Nephron progenitor cell (in vitro differentiated cells): ENCODE results near the gene MAPK1.

Experiments used
- DNase-seq: peaks from one replicate; pipeline ENCODE4 v3.0.0; 2021
- H3K27ac Mint-ChIP-seq: 2 replicates; pipeline ENCODE4 v1.8.0; 2021; ENCODE audit warnings: mild to moderate bottlenecking, moderate library complexity, mixed read lengths
- H3K27me3 Mint-ChIP-seq: 2 replicates; pipeline ENCODE4 v1.8.0; 2021; ENCODE audit warnings: mild to moderate bottlenecking, low read depth, mixed read lengths; ENCODE audit not compliant: poor library complexity
- H3K36me3 Mint-ChIP-seq: 2 replicates; pipeline ENCODE4 v1.8.0; 2021; ENCODE audit warnings: low read depth, mixed read lengths
- H3K4me1 Mint-ChIP-seq: 2 replicates; pipeline ENCODE4 v1.8.0; 2021; ENCODE audit warnings: mixed read lengths
- H3K4me3 Mint-ChIP-seq: 2 replicates; pipeline ENCODE4 v1.8.0; 2021; ENCODE audit warnings: mild to moderate bottlenecking, moderate library complexity, mixed read lengths
- H3K9me3 Mint-ChIP-seq: 2 replicates; pipeline ENCODE4 v1.8.0; 2021; ENCODE audit warnings: mild to moderate bottlenecking, moderate library complexity, mixed read lengths
- TF ChIP-seq, protein P1 (sequence below): fragments of 200-600 bp; sonication (generic); IDR thresholded peaks from 2 replicates; pipeline ENCODE4 v1.5.0; 2021; ENCODE audit warnings: antibody characterized with exemption

Gene MAPK1

DNA sequence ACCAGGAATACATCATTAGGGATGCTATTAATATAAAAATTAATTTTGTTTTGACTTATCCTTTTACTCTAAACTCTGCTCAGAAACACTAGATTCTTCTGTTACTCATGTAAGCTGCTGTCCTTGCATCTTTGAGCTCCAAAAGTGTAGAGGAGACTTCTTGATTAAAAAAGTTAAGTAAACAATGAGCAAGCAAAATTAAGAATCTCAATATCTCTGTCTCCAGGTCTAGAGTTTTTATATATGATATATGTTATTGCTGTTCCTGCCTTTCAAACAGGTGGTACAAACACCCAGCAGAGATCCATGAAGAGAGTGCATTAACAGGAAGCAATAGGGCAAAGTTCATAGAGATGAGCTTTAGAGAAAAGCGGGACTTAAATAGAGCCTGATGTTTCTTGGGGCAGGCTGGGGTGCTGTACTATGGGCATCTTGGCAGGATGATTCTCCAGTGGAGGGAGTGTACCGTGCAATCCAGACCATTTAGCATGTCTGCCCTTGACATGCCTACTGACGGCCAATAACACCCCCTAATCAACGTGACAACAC is 6.9 kb downstream of the MAPK1 start:
- Mint-ChIP-seq H3K4me1 (peaks cover 83% of the 10 kb centered on the region), H3K36me3 (peaks cover 30% of the 10 kb centered on the region), H3K4me3 (no peak overlapping the region), H3K27me3 (no peaks in the 10 kb centered on the region), H3K9me3 (no peaks in the 10 kb centered on the region), H3K27ac (no peak overlapping the region)
- no peak for DNase-seq
- TF ChIP-seq, protein P1, sequence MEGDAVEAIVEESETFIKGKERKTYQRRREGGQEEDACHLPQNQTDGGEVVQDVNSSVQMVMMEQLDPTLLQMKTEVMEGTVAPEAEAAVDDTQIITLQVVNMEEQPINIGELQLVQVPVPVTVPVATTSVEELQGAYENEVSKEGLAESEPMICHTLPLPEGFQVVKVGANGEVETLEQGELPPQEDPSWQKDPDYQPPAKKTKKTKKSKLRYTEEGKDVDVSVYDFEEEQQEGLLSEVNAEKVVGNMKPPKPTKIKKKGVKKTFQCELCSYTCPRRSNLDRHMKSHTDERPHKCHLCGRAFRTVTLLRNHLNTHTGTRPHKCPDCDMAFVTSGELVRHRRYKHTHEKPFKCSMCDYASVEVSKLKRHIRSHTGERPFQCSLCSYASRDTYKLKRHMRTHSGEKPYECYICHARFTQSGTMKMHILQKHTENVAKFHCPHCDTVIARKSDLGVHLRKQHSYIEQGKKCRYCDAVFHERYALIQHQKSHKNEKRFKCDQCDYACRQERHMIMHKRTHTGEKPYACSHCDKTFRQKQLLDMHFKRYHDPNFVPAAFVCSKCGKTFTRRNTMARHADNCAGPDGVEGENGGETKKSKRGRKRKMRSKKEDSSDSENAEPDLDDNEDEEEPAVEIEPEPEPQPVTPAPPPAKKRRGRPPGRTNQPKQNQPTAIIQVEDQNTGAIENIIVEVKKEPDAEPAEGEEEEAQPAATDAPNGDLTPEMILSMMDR, result no peak

DNA sequence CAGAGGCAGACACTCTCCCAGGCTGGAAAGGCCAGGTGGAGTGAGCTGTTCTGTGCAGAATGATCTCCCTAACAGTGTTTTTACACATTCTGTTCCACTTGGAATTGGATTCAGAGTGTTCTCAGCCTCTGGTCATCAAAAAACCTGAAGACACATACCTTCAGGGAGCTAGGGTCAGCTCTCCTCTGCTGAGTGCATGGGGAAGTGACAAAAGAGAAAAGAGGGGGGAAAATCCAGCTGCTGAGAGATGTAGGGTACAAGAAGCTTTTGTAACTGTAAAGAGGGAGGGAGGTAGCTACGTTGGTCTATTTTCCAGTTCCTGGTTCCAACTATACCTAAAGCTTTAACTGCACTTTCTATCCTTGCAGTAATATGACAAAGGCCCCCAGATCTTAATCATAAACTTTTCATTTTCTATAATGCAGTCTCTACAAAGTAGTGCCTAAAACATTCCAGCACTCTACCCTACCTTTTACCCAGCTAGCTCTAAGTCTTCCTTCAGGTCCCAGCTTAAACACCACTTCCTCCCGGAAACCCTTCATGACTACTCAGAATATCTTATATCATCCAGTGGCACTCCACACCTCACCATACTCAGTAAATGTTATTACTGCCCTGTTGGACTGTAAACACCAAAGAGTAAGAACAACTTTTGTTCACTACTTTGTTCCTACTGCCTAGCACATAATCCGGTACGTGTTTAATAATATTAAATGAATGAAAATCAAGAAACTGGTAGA is 9.2 kb downstream of the MAPK1 start:
- Mint-ChIP-seq H3K27me3 (no peaks in the 10 kb centered on the region), H3K9me3 (no peaks in the 10 kb centered on the region), H3K36me3 (peaks cover 35% of the 10 kb centered on the region), H3K4me3 (no peak overlapping the region), H3K27ac (peak overlapping the region; percentile 51), H3K4me1 (peaks cover 61% of the 10 kb centered on the region)
- DNase-seq, result no peak
- TF ChIP-seq, protein P1, result no peak

DNA sequence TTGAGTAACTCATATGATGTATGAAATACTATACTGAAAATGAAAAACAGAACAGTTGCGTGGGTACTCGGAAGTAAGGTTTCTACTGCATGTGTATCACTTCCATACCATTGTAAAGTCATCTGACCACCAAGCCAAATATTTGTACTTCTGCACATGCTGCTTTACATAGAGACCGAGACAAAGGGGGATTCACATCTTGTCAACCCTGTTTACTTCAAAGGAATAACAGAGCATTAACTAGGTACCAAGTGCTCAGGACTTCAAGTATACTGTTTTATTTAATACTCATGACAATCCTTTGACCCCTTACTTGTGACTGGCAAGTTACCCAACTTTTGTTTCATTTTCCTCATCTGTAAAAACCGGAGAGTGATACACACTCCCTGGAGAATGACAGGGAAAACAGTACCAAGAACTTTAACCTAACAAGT is 9.9 kb downstream of the MAPK1 start:
- DNase-seq, result no peak

DNA sequence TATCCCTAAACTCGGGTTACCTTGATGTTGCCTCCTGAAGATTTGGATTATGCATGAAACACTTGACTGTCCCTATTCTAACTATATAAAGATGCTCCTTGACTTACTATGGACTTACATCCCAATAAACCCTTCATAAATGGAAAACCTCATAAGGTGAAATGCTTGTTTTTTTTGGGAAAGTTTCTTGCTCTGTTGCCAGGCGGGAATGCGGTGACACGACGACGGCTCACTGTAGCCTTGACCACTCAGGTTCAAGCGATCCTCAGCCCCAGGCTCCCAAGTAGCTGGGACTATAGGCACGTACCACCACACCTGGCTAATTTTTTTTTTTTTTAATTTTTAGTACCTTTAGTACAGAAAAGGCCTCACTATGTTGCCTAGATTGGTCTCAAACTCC is 10.6 kb downstream of the MAPK1 start:
- TF ChIP-seq, protein P1, result no peak
- Mint-ChIP-seq H3K4me1 (peaks cover 51% of the 10 kb centered on the region), H3K27me3 (peaks cover 2% of the 10 kb centered on the region), H3K4me3 (no peak overlapping the region), H3K9me3 (peaks cover 4% of the 10 kb centered on the region), H3K36me3 (peaks cover 44% of the 10 kb centered on the region), H3K27ac (no peak overlapping the region)
- no peak for DNase-seq

More for the DNA sequence above, 9.9 kb downstream of the MAPK1 start:
- Mint-ChIP-seq H3K9me3 (peaks cover 3% of the 10 kb centered on the region), H3K27me3 (peaks cover under 1% of the 10 kb centered on the region), H3K27ac (no peak overlapping the region), H3K36me3 (peaks cover 38% of the 10 kb centered on the region), H3K4me3 (no peak overlapping the region), H3K4me1 (peaks cover 54% of the 10 kb centered on the region)
- TF ChIP-seq, protein P1, result no peak

DNA sequence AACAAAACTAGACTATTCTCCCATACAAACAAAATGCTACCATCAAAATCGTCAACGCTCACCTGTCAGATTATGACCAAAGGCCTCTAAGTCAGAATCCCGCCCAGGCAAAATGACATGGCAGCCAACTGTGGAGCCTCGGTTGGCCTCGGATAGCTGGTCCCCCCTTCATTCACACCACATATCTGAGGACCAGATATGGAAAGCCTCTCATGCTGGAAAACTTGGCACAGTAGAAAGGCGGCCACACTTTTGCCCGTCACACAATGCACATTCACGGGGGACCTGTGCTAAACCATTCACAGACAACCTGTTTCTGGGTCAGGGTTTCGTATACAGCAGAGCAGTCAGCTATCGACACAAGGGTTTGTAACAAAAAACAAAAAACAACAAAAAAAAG is 11.2 kb downstream of the MAPK1 start:
- H3K4me1 Mint-ChIP-seq, result peaks cover 44% of the 10 kb centered on the region
- peaks cover 2% of the 10 kb centered on the region for H3K27me3 Mint-ChIP-seq
- TF ChIP-seq, protein P1, result no peak
- H3K36me3 Mint-ChIP-seq, result peaks cover 51% of the 10 kb centered on the region
- H3K9me3 Mint-ChIP-seq, result peaks cover 10% of the 10 kb centered on the region
- no peak for DNase-seq
- H3K27ac Mint-ChIP-seq, result no peak overlapping the region
- H3K4me3 Mint-ChIP-seq, result no peak overlapping the region

DNA sequence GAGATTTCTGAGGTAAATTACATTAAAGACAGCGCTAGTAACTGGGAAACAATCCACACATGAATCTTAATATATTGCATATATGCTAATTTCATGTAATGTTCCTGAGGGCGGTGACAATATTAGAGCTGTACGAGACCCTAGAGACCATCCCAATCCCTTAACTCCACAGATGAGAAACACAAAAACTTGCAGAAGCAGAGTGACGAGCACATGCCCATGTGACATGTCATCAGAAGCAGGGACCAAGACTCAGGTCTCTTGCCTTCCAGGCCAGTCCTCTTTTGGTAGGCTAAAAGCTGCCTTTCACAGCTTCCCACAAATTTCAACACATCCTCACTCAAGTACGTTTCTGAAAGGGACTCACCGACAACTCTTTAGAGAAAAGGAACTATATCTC is 11.8 kb downstream of the MAPK1 start:
- Mint-ChIP-seq H3K9me3 (peaks cover 12% of the 10 kb centered on the region), H3K27me3 (peaks cover 2% of the 10 kb centered on the region), H3K4me3 (no peak overlapping the region), H3K36me3 (peaks cover 55% of the 10 kb centered on the region), H3K4me1 (peaks cover 39% of the 10 kb centered on the region), H3K27ac (no peak overlapping the region)
- DNase-seq, result no peak
- TF ChIP-seq, protein P1, result no peak
